ENCODE data around the gene TMEM8B. TPM values are rescaled to one million over a fixed set of nuclear protein-coding genes. Genes with fewer than 3 reads are reported as not detected.

The TMEM8B gene
- total and polyA plus RNA-seq, 2 of the 8 experiments (the other 6 are each of a cell fraction or from before 2014, with no cell fraction given) = 7.5 to 10.4 TPM

DNA sequence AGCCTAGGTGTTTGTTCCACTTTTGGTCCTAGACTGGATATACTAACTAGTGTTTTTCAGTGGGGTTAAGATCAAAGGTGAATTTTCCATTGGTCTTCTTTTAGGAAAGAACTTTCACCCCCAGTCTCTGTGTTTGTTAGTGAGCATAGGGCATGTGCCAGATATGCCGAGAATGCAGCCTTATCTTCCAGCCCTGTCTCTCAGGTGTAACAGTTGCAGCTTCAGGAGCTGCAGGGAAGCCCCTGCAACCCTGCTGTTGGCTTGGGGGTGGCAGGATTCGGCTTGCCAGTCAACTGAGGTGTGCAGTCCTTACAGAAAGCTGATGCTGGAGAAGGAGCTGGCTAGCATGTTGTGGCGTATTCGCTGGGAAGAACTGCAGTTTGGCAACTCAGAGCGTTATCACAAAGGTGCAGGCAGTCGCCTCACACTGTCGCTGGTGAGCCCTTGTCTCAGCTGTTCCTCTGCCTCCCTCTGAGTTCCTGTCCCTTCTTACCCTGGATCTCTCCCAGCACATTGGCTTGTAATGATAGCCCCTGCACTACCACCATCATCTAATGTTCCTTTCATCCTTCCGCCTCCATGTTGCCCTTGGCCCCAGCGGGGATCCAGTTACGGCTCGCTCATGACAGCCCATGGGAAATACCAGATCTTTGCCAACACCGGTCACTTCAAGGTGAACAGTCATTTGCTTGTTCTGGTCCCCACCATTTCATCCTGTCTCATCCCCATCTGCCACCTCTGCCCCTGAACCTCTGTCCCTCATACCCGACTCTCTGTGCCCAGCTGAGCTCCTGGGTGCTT lies 27.5 kb upstream of the TMEM8B start:
- Histone ChIP-seq H4K5ac (ENCODE audit: insufficient read length, low read depth, low read length) (no peak overlapping the region), H4K91ac (replicated peaks; ENCODE audit: insufficient read length, low read length) (no peak overlapping the region), H2BK20ac (ENCODE audit: low read length) (no peak overlapping the region), H2AK5ac (ENCODE audit: low read depth, low read length) (no peak overlapping the region), H3K4ac (replicated peaks; ENCODE audit: insufficient read length, low read depth, low read length) (no peak overlapping the region), H3K23me2 (ENCODE audit: low read depth, low read length) (no peaks in the 10 kb centered on the region; the same call in 1 of the 2 replicates), H2AFZ (ENCODE audit: low read length) (no peak overlapping the region), H3K4me2 (ENCODE audit: insufficient read depth in 1 of 2, low read depth in 2 of 2, low read length in 2 of 2) (no peak overlapping the region), H3K79me2 (ENCODE audit: control insufficient read depth in 1 of 2, insufficient read depth in 2 of 2, low read length in 2 of 2) (no peaks in the 10 kb centered on the region), H2BK120ac (replicated peaks; ENCODE audit: low read depth, low read length) (no peak overlapping the region), H2BK15ac (ENCODE audit: low read length) (no peak overlapping the region), H4K20me1 (replicated peaks in 1 of 2; ENCODE audit: control insufficient read depth in 1 of 2, insufficient read depth in 2 of 2, low read length in 2 of 2) (peaks cover 0 to 2% of the 10 kb centered on the region in 2 experiments), H2BK5ac (ENCODE audit: low read depth, low read length) (no peak overlapping the region), H3K23ac (ENCODE audit: insufficient read length) (no peak overlapping the region), H4K8ac (ENCODE audit: extremely low read depth, insufficient read depth, low read length) (no peak overlapping the region; the same call in 1 of the 2 replicates), H3K79me1 (ENCODE audit: low read depth, low read length) (no peaks in the 10 kb centered on the region), H3K18ac (ENCODE audit: extremely low read depth, low read length) (no peak overlapping the region), H3K27me3 (replicated peaks in 1 of 4; ENCODE audit: control insufficient read depth in 3 of 4, extremely low read depth in 1 of 4, insufficient read depth in 3 of 4, low read length in 3 of 4) (no peaks in the 10 kb centered on the region), H2BK12ac (ENCODE audit: low read depth, low read length) (no peak overlapping the region), H3K9ac (replicated peaks in 1 of 4; ENCODE audit: extremely low read depth in 1 of 4, low read depth in 3 of 4, low read length in 3 of 4) (peak overlapping the region in 1 of 4 experiments; percentile 20; a peak in 2 of 7 replicates), H3K14ac (ENCODE audit: insufficient read length) (no peak overlapping the region), H3K36me3 (ENCODE audit: control insufficient read depth in 2 of 4, insufficient read depth in 4 of 4, low read length in 3 of 4) (peaks cover 0 to 4% (median 0%) of the 10 kb centered on the region in 4 experiments; a peak in 3 of 8 replicates), H3K9me3 (ENCODE audit: insufficient read depth in 2 of 2, low read depth in 1 of 2, low read length in 1 of 2) (no peaks in the 10 kb centered on the region), H3K4me1 (replicated peaks in 1 of 4; ENCODE audit: control insufficient read depth in 3 of 4, insufficient read depth in 4 of 4, low read length in 3 of 4) (no peaks in the 10 kb centered on the region), H3K4me3 (ENCODE audit: extremely low read depth in 1 of 4, insufficient read depth in 2 of 4, low read depth in 3 of 4, low read length in 4 of 4) (no peak overlapping the region), H3K27ac (ENCODE audit: low read depth, low read length) (no peak overlapping the region), H3K56ac (replicated peaks; ENCODE audit: insufficient read length, low read depth, low read length) (no peak overlapping the region)
- FAIRE-seq = no peak
- WGBS, 2 experiments (ENCODE audit: extremely low coverage in 1 of 2, insufficient coverage in 1 of 2, insufficient read length in 1 of 2, insufficient replicate concordance in 2 of 2, low coverage in 1 of 2, low lambda C conversion rate in 2 of 2, missing lambda C conversion rate in 1 of 2) = 85% methylated on average over 13 of the region's 13 CpGs; no CpG with 5 or more reads in 1 of the 2 experiments
- ChIA-PET POLR2A (ENCODE audit: partially characterized antibody) (interaction anchor here (0.9 to 1.2 kb wide), 2 partner anchors 11 kb away, joined by 3 read pairs; partner anchors contain the start of gene SPAG8), CTCF (ENCODE audit: partially characterized antibody) (interaction anchor here (1.1 to 4.8 kb wide), 6 partner anchors 11 to 109 kb away, joined by 3 to 18 read pairs (median 6); partner anchors contain the start of genes HINT2 and SPAG8)
- no peak for DNase-seq (ENCODE audit: low read depth in 1 of 2, low spot score in 2 of 2)
- no peak for TF ChIP-seq RXRA (IDR thresholded peaks at IDR 0.05; ENCODE audit: insufficient read depth, low read depth, low read length)
- TF ChIP-seq PHF8 (conservative IDR thresholded peaks at IDR 0.05; ENCODE audit: low read depth, low read length) = no peak
- TF ChIP-seq TBP (IDR thresholded peaks at IDR 0.05; ENCODE audit: low read depth, low read length) = no peak
- TF ChIP-seq RBBP5 (IDR thresholded peaks at IDR 0.05; ENCODE audit: borderline replicate concordance, low read depth, low read length) = no peak
- TF ChIP-seq BACH1 (IDR thresholded peaks at IDR 0.05; ENCODE audit: low read length) = no peak
- TF ChIP-seq, protein P1, sequence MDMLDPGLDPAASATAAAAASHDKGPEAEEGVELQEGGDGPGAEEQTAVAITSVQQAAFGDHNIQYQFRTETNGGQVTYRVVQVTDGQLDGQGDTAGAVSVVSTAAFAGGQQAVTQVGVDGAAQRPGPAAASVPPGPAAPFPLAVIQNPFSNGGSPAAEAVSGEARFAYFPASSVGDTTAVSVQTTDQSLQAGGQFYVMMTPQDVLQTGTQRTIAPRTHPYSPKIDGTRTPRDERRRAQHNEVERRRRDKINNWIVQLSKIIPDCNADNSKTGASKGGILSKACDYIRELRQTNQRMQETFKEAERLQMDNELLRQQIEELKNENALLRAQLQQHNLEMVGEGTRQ (IDR thresholded peaks at IDR 0.05; ENCODE audit: low read length) = no peak
- TF ChIP-seq FOSL1 (IDR thresholded peaks at IDR 0.05; ENCODE audit: insufficient read depth, low read depth, low read length) = no peak
- TF ChIP-seq GTF2F1 (IDR thresholded peaks at IDR 0.05; ENCODE audit: borderline replicate concordance, low read depth, low read length) = no peak
- no peak for TF ChIP-seq SUZ12 (IDR thresholded peaks at IDR 0.05; ENCODE audit: low read length)
- TF ChIP-seq SP1 (IDR thresholded peaks at IDR 0.05; ENCODE audit: low read depth, low read length) = no peak
- TF ChIP-seq KDM1A (IDR thresholded peaks at IDR 0.05; ENCODE audit: borderline replicate concordance, low read length) = no peak
